Gastroesophageal sphincter (tissue), 3 donors: ENCODE measurements around the gene SKA2.

Experiments
- CTCF ChIP-seq, 4 experiments: fragments of 200-600 bp in 2 of 4; fragments of 450-650 bp in 2 of 4; sonication (generic) in 1 of 4; IDR thresholded peaks; one replicate each; pipeline ENCODE4 v1.5.1; 2017 to 2019; ENCODE audit warnings: antibody characterized with exemption in 4 of 4, mild to moderate bottlenecking in 2 of 4, moderate library complexity in 2 of 4
- EP300 ChIP-seq: sonication (generic); formaldehyde crosslinking; IDR thresholded peaks from one replicate; pipeline ENCODE4 v1.6.1; 2017; ENCODE audit warnings: antibody characterized with exemption, mild to moderate bottlenecking
- POLR2A ChIP-seq, 2 donors: fragments of 450-650 bp; IDR thresholded peaks; one replicate each; pipeline ENCODE4 v1.6.1; 2017; ENCODE audit warnings: antibody characterized with exemption in 2 of 2, mild to moderate bottlenecking in 2 of 2, moderate library complexity in 1 of 2
- POLR2AphosphoS5 ChIP-seq: sonication (generic); formaldehyde crosslinking; IDR thresholded peaks from one replicate; pipeline ENCODE4 v1.6.1; 2017; ENCODE audit warnings: antibody characterized with exemption

GRCh38 chr17:59111539-59111938, 43.4 kb downstream of the SKA2 start:
- TF ChIP-seq POLR2A (IDR thresholded peaks at IDR 0.05) (no peak), CTCF (IDR thresholded peaks at IDR 0.05) (no peak), EP300 (no peak), POLR2AphosphoS5 (no peak)
